Measurements from ENCODE around the gene RASL12.

DNA sequence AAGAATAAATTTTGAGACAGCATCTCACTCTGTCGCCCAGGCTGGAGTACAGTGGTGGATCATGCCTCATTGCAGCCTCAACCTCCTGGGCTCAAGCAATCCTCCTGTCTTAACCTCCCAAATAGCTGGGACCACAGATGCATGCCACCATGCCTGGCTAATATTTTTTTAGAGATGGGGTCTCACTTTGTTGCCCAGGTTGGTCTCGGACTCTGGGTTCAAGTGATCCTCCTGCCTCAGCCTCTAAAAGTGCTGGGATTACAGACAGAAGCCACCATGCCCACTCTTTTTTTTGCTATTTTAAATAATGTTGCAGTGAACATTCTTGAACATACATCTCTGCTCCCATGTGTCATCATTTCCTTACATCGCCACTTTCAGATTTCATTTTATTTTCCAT is 29.4 kb downstream of the RASL12 start:
- no peak for TF ChIP-seq GATA3 (IDR thresholded peaks at IDR 0.05; ENCODE audit: low read depth, low read length)
- TF ChIP-seq GATA2 (IDR thresholded peaks at IDR 0.05; ENCODE audit: low read depth, low read length): no peak
